GM12878 (cell line): ENCODE results near the gene VSTM2L. TPM values are rescaled to one million over a fixed set of nuclear protein-coding genes. Genes with fewer than 3 reads are reported as not detected.

Experiments
- ATAC-seq: fragments of 200-7000 bp; cut with Tn5 transposase; 3 replicates; pipeline ENCODE4 v1.9.1; 2020; ENCODE audit warnings: mild to moderate bottlenecking, moderate library complexity
- BruUV-seq: library from RNA; stranded (reverse); fragments of 400-500 nt; replicated peaks from 2 replicates; lab custom pipeline; 2021; lab: Mats Ljungman, UMichigan
- CTCF ChIA-PET: fragments of 300-600 bp; sonication (Branson Sonifier 250); formaldehyde crosslinking; extraction: SDS; loops from one replicate; lab custom pipeline; 2021; ENCODE audit warnings: inconsistent platforms; lab: Yijun Ruan, JAX
- POLR2A ChIA-PET: fragments of 350-600 bp; formaldehyde crosslinking; extraction: SDS; loops from one replicate; lab custom pipeline; 2021; ENCODE audit warnings: inconsistent platforms; lab: Charles Lee
- RAD21 ChIA-PET: fragments of 300-600 bp; sonication (Branson Sonifier 250); formaldehyde crosslinking; loops from one replicate; lab custom pipeline; 2023; ENCODE audit warnings: antibody characterized with exemption; ENCODE audit not compliant: unreplicated experiment; lab: Charles Lee
- SMC1A ChIA-PET: fragments of 300-600 bp; sonication (Branson Sonifier 250); formaldehyde crosslinking; loops from one replicate; lab custom pipeline; 2023; ENCODE audit not compliant: unreplicated experiment, uncharacterized antibody; lab: Charles Lee
- DNase-seq: peaks from one replicate; pipeline ENCODE4 v3.0.0-alpha.2; 2011; ENCODE audit warnings: low read depth, low spot score
- FAIRE-seq: peaks from 3 replicates; lab custom pipeline; 2011; peaks lifted over from hg19 to GRCh38; lab: Jason Lieb, UNC
- H2AFZ ChIP-seq: 2 replicates; pipeline ENCODE4 v1.6.0; 2011; ENCODE audit warnings: low read depth, low read length, control low read depth; ENCODE audit not compliant: control insufficient read depth
- H3K27ac ChIP-seq: 2 replicates; pipeline ENCODE4 v1.5.1; 2011; ENCODE audit warnings: control low read depth; ENCODE audit not compliant: control insufficient read depth, insufficient read depth
- H3K27me3 ChIP-seq, 2 experiments: replicated peaks in 1 of 2; 2 replicates each; pipeline versions ENCODE4 v1.6.0 to v1.6.1; 2011; ENCODE audit warnings: low read length in 1 of 2; ENCODE audit not compliant: control insufficient read depth in 2 of 2, insufficient read depth in 2 of 2
- H3K36me3 ChIP-seq, 2 experiments: 2 replicates each; pipeline ENCODE4 v1.5.1; 2011; ENCODE audit warnings: low read length in 1 of 2; ENCODE audit not compliant: control insufficient read depth in 2 of 2, insufficient read depth in 2 of 2
- H3K4me1 ChIP-seq: 2 replicates; pipeline ENCODE4 v1.6.1; 2011; ENCODE audit warnings: mild to moderate bottlenecking, low read length, moderate library complexity, mixed read lengths; ENCODE audit not compliant: control insufficient read depth, insufficient read depth
- H3K4me2 ChIP-seq: 2 replicates; pipeline ENCODE4 v1.6.0; 2011; ENCODE audit warnings: control low read depth; ENCODE audit not compliant: control insufficient read depth, insufficient read depth
- H3K4me3 ChIP-seq: fragments of 200-600 bp; sonication (generic); 2 replicates; pipeline ENCODE4 v1.5.1; 2016
- H3K79me2 ChIP-seq: 2 replicates; pipeline ENCODE4 v1.6.0; 2011; ENCODE audit warnings: low read length; ENCODE audit not compliant: control insufficient read depth, insufficient read depth
- H3K9ac ChIP-seq: 2 replicates; pipeline ENCODE4 v1.8.0; 2011; ENCODE audit warnings: low read length, control low read depth, mixed read lengths; ENCODE audit not compliant: control insufficient read depth, insufficient read depth
- H3K9me3 ChIP-seq: replicated peaks from 3 replicates; pipeline ENCODE4 v1.5.1; 2011; ENCODE audit warnings: mild to moderate bottlenecking, low read length; ENCODE audit not compliant: control insufficient read depth, insufficient read depth
- H4K20me1 ChIP-seq: 2 replicates; pipeline ENCODE4 v1.6.0; 2011; ENCODE audit not compliant: control insufficient read depth, insufficient read depth
- EP300 ChIP-seq, 2 experiments: fragments of 150-350 bp in 1 of 2; IDR thresholded peaks; 2 replicates each; pipeline ENCODE4 v1.6.1; 2011 to 2012; ENCODE audit warnings: low read depth in 2 of 2, low read length in 2 of 2, borderline replicate concordance in 1 of 2, improper control_type of control experiment in 1 of 2, inconsistent platforms in 1 of 2; ENCODE audit not compliant: control insufficient read depth in 1 of 2
- ETV6 ChIP-seq, 2 experiments: fragments of 450-650 bp in 1 of 2; IDR thresholded peaks in 1 of 2; conservative IDR thresholded peaks in 1 of 2; 2 replicates each; pipeline ENCODE4 v1.6.1; 2014; ENCODE audit warnings: antibody characterized with exemption in 1 of 2, borderline replicate concordance in 1 of 2, low read depth in 1 of 2, mild to moderate bottlenecking in 1 of 2, moderate library complexity in 1 of 2
- FOXM1 ChIP-seq: IDR thresholded peaks from 2 replicates; pipeline ENCODE4 v1.6.1; 2012; ENCODE audit warnings: low read depth, mild to moderate bottlenecking, inconsistent platforms, low read length, moderate library complexity
- IKZF2 ChIP-seq, 2 experiments: fragments of 450-650 bp; IDR thresholded peaks; 2 replicates each; pipeline ENCODE4 v1.6.1; 2017; ENCODE audit warnings: mild to moderate bottlenecking in 2 of 2, moderate library complexity in 2 of 2
- IRF4 ChIP-seq: IDR thresholded peaks from 2 replicates; pipeline ENCODE4 v1.6.1; 2011; ENCODE audit warnings: low read depth, low read length
- RFX5 ChIP-seq: IDR thresholded peaks from 2 replicates; pipeline ENCODE4 v1.6.1; 2011; ENCODE audit warnings: low read depth, low read length, improper control_type of control experiment
- WRNIP1 ChIP-seq: IDR thresholded peaks from 2 replicates; pipeline ENCODE4 v1.6.1; 2011; ENCODE audit warnings: low read depth, low read length, improper control_type of control experiment, borderline replicate concordance
- WGBS: methylation state at CpG from one replicate; pipeline ENCODE4 v1.1.6; 2016; ENCODE audit warnings: low lambda C conversion rate; ENCODE audit not compliant: insufficient replicate concordance, insufficient coverage; ENCODE audit errors: missing lambda C conversion rate; 5-methylcytosine and 5-hydroxymethylcytosine counted together
- in situ Hi-C: fragments of 300-500 bp; cut with MboI; formaldehyde crosslinking; loops from 9 replicates; pipeline ENCODE4 v1.14.3; 2018; ENCODE audit warnings: mixed read lengths
- intact Hi-C: fragments of 100-400 bp; cut with micrococcal nuclease; formaldehyde crosslinking; loops from one replicate; pipeline ENCODE4 v1.14.2; 2022; ENCODE audit not compliant: unreplicated experiment
- polyA plus RNA-seq, 11 experiments: library from polyadenylated mRNA; depleted of rRNA in 4 of 11; unstranded in 6 of 11; stranded (reverse) in 5 of 11; fragments of >200 nt; fragmentation: Nextera tagmentation in 4 of 11; fragmentation: Illumina TruSeq in 1 of 11; extraction: Ambion mirVana in 4 of 11; extraction: Trizol in 1 of 11; gene quantifications; 1 replicate in 1 of 11; 2 replicates in 10 of 11; pipeline versions ENCODE4 v1.2.1 to v1.2.3, GENCODE V29; 2011 to 2016; ENCODE audit warnings: inconsistent platforms in 2 of 11, missing spikeins in 2 of 11, low read depth in 1 of 11
- total RNA-seq, 4 experiments: library from RNA; depleted of rRNA in 3 of 4; stranded (reverse); fragments of >200 nt in 3 of 4; fragmentation: Illumina TruSeq in 1 of 4; extraction: Trizol in 1 of 4; gene quantifications; 2 replicates each; pipeline versions ENCODE4 v1.2.1 to v1.2.3, GENCODE V29; 2013 to 2021
- TF ChIP-seq, protein P1 (sequence below): IDR thresholded peaks from 2 replicates; pipeline ENCODE4 v1.6.1; 2011; ENCODE audit warnings: low read depth, low read length, improper control_type of control experiment, borderline replicate concordance
- TF ChIP-seq, protein P2 (sequence below): fragments of 450-650 bp; IDR thresholded peaks from 2 replicates; pipeline ENCODE4 v1.6.1; 2017; ENCODE audit warnings: mild to moderate bottlenecking, moderate library complexity
- TF ChIP-seq, protein P3 (sequence below): IDR thresholded peaks from 2 replicates; pipeline ENCODE4 v1.6.1; 2011; ENCODE audit warnings: mild to moderate bottlenecking, low read depth, low read length, moderate library complexity; ENCODE audit not compliant: insufficient replicate concordance
- TF ChIP-seq, protein P4 (sequence below): IDR thresholded peaks from 2 replicates; pipeline ENCODE4 v1.6.1; 2011; ENCODE audit warnings: borderline replicate concordance, low read depth, mild to moderate bottlenecking, moderate library complexity, mixed read lengths, low read length; ENCODE audit not compliant: insufficient read depth; ENCODE audit errors: extremely low read length
- TF ChIP-seq, protein P5 (sequence below): IDR thresholded peaks from 2 replicates; pipeline ENCODE4 v1.6.1; 2012; ENCODE audit warnings: low read depth, low read length, improper control_type of control experiment

Gene VSTM2L
- total and polyA plus RNA-seq, 10 of the 15 experiments (the other 5 are each of a cell fraction or from before 2014, with no cell fraction given), result 0.05 to 1.5 (median 0.63) TPM; not detected in 2

DNA sequence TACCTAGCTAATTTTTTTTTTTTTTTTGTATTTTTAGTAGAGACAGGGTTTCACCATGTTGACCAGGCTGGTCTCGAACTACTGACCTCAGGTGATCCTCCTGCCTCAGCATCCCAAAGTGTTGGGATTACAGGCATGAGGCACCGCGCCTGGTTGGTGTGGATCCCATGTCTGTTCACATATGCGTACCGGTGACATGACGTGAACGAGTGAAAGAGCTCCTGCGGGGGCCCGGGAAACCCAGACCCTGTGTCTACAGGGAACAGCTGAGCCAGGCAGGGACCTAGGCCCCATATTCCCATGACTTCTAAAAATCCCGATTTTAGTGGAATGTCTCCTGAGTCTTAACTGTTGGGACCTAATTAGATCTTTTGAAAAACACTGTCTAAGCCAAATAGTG, 33.1 kb downstream of the VSTM2L start (continued):
- TF ChIP-seq, protein P1, sequence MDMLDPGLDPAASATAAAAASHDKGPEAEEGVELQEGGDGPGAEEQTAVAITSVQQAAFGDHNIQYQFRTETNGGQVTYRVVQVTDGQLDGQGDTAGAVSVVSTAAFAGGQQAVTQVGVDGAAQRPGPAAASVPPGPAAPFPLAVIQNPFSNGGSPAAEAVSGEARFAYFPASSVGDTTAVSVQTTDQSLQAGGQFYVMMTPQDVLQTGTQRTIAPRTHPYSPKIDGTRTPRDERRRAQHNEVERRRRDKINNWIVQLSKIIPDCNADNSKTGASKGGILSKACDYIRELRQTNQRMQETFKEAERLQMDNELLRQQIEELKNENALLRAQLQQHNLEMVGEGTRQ, result no peak
- TF ChIP-seq, protein P2, sequence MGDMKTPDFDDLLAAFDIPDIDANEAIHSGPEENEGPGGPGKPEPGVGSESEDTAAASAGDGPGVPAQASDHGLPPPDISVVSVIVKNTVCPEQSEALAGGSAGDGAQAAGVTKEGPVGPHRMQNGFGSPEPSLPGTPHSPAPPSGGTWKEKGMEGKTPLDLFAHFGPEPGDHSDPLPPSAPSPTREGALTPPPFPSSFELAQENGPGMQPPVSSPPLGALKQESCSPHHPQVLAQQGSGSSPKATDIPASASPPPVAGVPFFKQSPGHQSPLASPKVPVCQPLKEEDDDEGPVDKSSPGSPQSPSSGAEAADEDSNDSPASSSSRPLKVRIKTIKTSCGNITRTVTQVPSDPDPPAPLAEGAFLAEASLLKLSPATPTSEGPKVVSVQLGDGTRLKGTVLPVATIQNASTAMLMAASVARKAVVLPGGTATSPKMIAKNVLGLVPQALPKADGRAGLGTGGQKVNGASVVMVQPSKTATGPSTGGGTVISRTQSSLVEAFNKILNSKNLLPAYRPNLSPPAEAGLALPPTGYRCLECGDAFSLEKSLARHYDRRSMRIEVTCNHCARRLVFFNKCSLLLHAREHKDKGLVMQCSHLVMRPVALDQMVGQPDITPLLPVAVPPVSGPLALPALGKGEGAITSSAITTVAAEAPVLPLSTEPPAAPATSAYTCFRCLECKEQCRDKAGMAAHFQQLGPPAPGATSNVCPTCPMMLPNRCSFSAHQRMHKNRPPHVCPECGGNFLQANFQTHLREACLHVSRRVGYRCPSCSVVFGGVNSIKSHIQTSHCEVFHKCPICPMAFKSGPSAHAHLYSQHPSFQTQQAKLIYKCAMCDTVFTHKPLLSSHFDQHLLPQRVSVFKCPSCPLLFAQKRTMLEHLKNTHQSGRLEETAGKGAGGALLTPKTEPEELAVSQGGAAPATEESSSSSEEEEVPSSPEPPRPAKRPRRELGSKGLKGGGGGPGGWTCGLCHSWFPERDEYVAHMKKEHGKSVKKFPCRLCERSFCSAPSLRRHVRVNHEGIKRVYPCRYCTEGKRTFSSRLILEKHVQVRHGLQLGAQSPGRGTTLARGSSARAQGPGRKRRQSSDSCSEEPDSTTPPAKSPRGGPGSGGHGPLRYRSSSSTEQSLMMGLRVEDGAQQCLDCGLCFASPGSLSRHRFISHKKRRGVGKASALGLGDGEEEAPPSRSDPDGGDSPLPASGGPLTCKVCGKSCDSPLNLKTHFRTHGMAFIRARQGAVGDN, result no peak
- TF ChIP-seq WRNIP1 (no peak), RFX5 (no peak)

DNA sequence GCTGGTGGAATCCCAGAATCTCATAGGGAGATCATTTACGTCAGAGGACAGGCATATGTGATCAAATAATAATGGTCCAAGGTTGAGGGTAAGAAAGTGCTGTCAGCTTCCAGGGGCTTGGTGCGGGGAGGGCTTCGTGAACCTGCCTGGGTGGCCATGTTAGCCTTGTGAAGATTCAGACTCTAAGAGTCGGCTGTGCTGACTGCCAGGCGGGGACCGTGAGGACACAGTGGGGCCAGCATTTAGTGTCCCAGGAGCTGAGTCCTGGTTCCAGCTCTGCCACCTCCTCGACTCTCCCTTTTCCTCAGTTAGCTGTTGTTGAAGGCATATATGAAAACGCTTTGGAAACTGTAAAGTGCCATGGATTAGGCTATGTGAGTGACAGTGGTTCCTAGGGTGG, 33.5 kb downstream of the VSTM2L start:
- intact Hi-C loops (no loop called here), in situ Hi-C loops (no loop called here)
- H3K9me3 ChIP-seq, result no peaks in the 10 kb centered on the region
- H3K36me3 ChIP-seq, result no peaks in the 10 kb centered on the region
- no peak overlapping the region for H3K9ac ChIP-seq
- RAD21 ChIA-PET, result no interaction called here
- 0 out of 4 replicates have a peak, but pooled peaks cover 0 to 1% of the 10 kb centered on the region in 2 experiments for H3K27me3 ChIP-seq
- ATAC-seq (no peak), DNase-seq (no peak), FAIRE-seq (no peak)
- no peaks in the 10 kb centered on the region for H4K20me1 ChIP-seq
- SMC1A ChIA-PET, result no interaction called here
- 55% methylated on average over 8 of the region's 8 CpGs for WGBS
- H3K4me1 ChIP-seq, result no peaks in the 10 kb centered on the region
- H3K79me2 ChIP-seq, result no peaks in the 10 kb centered on the region
- no peak overlapping the region for H3K4me3 ChIP-seq
- CTCF ChIA-PET, result no interaction called here
- no TSS peak for BruUV-seq
- POLR2A ChIA-PET, result interaction anchor here (0.7 kb wide), 1 partner anchor 19 kb away, joined by 3 read pairs; no protein-coding TSS in a partner anchor
- H2AFZ ChIP-seq, result no peak overlapping the region
- H3K27ac ChIP-seq, result no peak overlapping the region
- no peak overlapping the region for H3K4me2 ChIP-seq
- TF ChIP-seq EP300 (IDR thresholded peaks at IDR 0.05; ENCODE audit: borderline replicate concordance in 1 of 2, control insufficient read depth in 1 of 2, low read depth in 2 of 2, low read length in 2 of 2) (no peak), IRF4 (no peak), FOXM1 (no peak), ETV6 (conservative IDR thresholded peaks at IDR 0.05 in 1 of 2, IDR thresholded peaks at IDR 0.05 in 1 of 2; ENCODE audit: borderline replicate concordance in 1 of 2, low read depth in 1 of 2) (no peak), IKZF2 (IDR thresholded peaks at IDR 0.05) (no peak)
- TF ChIP-seq, protein P3, sequence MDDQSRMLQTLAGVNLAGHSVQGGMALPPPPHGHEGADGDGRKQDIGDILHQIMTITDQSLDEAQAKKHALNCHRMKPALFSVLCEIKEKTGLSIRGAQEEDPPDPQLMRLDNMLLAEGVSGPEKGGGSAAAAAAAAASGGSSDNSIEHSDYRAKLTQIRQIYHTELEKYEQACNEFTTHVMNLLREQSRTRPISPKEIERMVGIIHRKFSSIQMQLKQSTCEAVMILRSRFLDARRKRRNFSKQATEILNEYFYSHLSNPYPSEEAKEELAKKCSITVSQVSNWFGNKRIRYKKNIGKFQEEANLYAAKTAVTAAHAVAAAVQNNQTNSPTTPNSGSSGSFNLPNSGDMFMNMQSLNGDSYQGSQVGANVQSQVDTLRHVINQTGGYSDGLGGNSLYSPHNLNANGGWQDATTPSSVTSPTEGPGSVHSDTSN, result no peak
- TF ChIP-seq, protein P4, sequence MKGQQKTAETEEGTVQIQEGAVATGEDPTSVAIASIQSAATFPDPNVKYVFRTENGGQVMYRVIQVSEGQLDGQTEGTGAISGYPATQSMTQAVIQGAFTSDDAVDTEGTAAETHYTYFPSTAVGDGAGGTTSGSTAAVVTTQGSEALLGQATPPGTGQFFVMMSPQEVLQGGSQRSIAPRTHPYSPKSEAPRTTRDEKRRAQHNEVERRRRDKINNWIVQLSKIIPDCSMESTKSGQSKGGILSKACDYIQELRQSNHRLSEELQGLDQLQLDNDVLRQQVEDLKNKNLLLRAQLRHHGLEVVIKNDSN, result no peak
- TF ChIP-seq, protein P5, sequence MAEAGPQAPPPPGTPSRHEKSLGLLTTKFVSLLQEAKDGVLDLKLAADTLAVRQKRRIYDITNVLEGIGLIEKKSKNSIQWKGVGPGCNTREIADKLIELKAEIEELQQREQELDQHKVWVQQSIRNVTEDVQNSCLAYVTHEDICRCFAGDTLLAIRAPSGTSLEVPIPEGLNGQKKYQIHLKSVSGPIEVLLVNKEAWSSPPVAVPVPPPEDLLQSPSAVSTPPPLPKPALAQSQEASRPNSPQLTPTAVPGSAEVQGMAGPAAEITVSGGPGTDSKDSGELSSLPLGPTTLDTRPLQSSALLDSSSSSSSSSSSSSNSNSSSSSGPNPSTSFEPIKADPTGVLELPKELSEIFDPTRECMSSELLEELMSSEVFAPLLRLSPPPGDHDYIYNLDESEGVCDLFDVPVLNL, result no peak
